OCI-LY7 (cell line): ENCODE results near the gene GTPBP6. TPM values are rescaled to one million over a fixed set of nuclear protein-coding genes. Genes with fewer than 3 reads are reported as not detected.
"Not testable (repeated sequence)": the region's sequence is repeated elsewhere in the genome, so short reads cannot be mapped to it uniquely, and the experiment has no call there.

ENCODE experiments used
- BruUV-seq: library from RNA; stranded (reverse); fragments of 400-500 nt; replicated peaks from 2 replicates; lab custom pipeline; 2021; lab: Mats Ljungman, UMichigan
- CTCF ChIA-PET: fragments of 300-600 bp; sonication (Branson Sonifier 250); formaldehyde crosslinking; loops from one replicate; lab custom pipeline; 2022; ENCODE audit warnings: antibody characterized with exemption; ENCODE audit not compliant: unreplicated experiment; lab: Charles Lee
- POLR2A ChIA-PET: fragments of 300-600 bp; sonication (Branson Sonifier 250); formaldehyde crosslinking; loops from one replicate; lab custom pipeline; 2022; ENCODE audit warnings: antibody characterized with exemption; lab: Charles Lee
- DNase-seq: peaks from one replicate; pipeline ENCODE4 v3.0.0-alpha.2; 2015; ENCODE audit warnings: low spot score
- H2AFZ ChIP-seq: fragments of 200-600 bp; sonication (generic), shearing (Covaris generic); 2 replicates; pipeline ENCODE4 v1.6.1; 2014; ENCODE audit warnings: mild to moderate bottlenecking, antibody characterized with exemption, low read length, moderate library complexity
- H3K27ac ChIP-seq: fragments of 200-600 bp; sonication (generic); 2 replicates; pipeline ENCODE4 v1.5.1; 2014; ENCODE audit warnings: mixed run types, low read depth, mild to moderate bottlenecking, moderate library complexity, low read length, inconsistent platforms; ENCODE audit not compliant: poor library complexity, severe bottlenecking
- H3K36me3 ChIP-seq: fragments of 200-600 bp; sonication (generic); 2 replicates; pipeline ENCODE4 v1.6.1; 2014; ENCODE audit warnings: mild to moderate bottlenecking, antibody characterized with exemption, low read length, moderate library complexity, mixed read lengths; ENCODE audit not compliant: insufficient read depth
- H3K4me1 ChIP-seq: fragments of 200-600 bp; sonication (generic); 2 replicates; pipeline ENCODE4 v1.5.1; 2014; ENCODE audit warnings: mild to moderate bottlenecking, low read length; ENCODE audit not compliant: insufficient read depth, poor library complexity, severe bottlenecking
- H3K4me2 ChIP-seq: fragments of 200-600 bp; sonication (generic); 2 replicates; pipeline ENCODE4 v1.6.1; 2014; ENCODE audit warnings: mild to moderate bottlenecking, low read length
- H3K4me3 ChIP-seq: fragments of 200-600 bp; sonication (generic); 2 replicates; pipeline ENCODE4 v1.5.1; 2014; ENCODE audit warnings: mild to moderate bottlenecking, low read depth, low read length; ENCODE audit not compliant: poor library complexity, severe bottlenecking
- H3K79me2 ChIP-seq: fragments of 200-600 bp; sonication (generic); 2 replicates; pipeline ENCODE4 v1.6.1; 2016; ENCODE audit warnings: low read depth, mild to moderate bottlenecking, low read length, moderate library complexity, mixed read lengths; ENCODE audit not compliant: insufficient read depth
- H3K9me2 ChIP-seq: fragments of 200-600 bp; sonication (generic); 2 replicates; pipeline ENCODE4 v1.6.1; 2016; ENCODE audit warnings: mild to moderate bottlenecking, low read length, mixed read lengths; ENCODE audit not compliant: insufficient read depth
- H3K9me3 ChIP-seq: fragments of 200-600 bp; sonication (generic); 2 replicates; pipeline ENCODE4 v1.6.1; 2014; ENCODE audit warnings: mild to moderate bottlenecking, mixed run types, low read length, mixed read lengths
- H4K20me1 ChIP-seq: fragments of 200-600 bp; sonication (generic); 2 replicates; pipeline ENCODE4 v1.6.1; 2014; ENCODE audit warnings: mild to moderate bottlenecking, antibody characterized with exemption, low read length, moderate library complexity, mixed read lengths; ENCODE audit not compliant: insufficient read depth
- CTCF ChIP-seq: fragments of 200-600 bp; sonication (generic); conservative IDR thresholded peaks from 2 replicates; pipeline ENCODE4 v1.5.1; 2014; ENCODE audit warnings: mild to moderate bottlenecking, antibody characterized with exemption, low read length, moderate library complexity, mixed read lengths
- EZH2phosphoT487 ChIP-seq: fragments of 200-600 bp; sonication (generic); IDR thresholded peaks from 2 replicates; pipeline ENCODE4 v1.6.1; 2018; ENCODE audit warnings: low read depth, borderline replicate concordance, mild to moderate bottlenecking, mixed run types, antibody characterized with exemption, low read length, moderate library complexity, mixed read lengths
- intact Hi-C: fragments of 100-400 bp; cut with micrococcal nuclease; formaldehyde crosslinking; loops from one replicate; pipeline ENCODE4 v1.10.0; 2022; ENCODE audit not compliant: unreplicated experiment
- total RNA-seq, 2 experiments: library from RNA; depleted of rRNA in 1 of 2; stranded (reverse); fragments of >200 nt in 1 of 2; shearing (Covaris generic) in 1 of 2; gene quantifications; 2 replicates each; pipeline ENCODE4 v1.2.3, GENCODE V29; 2014 to 2022

The GTPBP6 gene
- total RNA-seq, 2 experiments from 2014 or later = 36.3 to 53.6 TPM

GRCh38 chrX:331825-332495 is 13.4 kb upstream of the GTPBP6 start:
- no peaks in the 10 kb centered on the region for H3K4me1 ChIP-seq
- H3K4me2 ChIP-seq = no peak overlapping the region
- POLR2A ChIA-PET = no interaction called here
- no peak overlapping the region for H3K27ac ChIP-seq
- no peak overlapping the region for H2AFZ ChIP-seq
- no peaks in the 10 kb centered on the region for H3K9me2 ChIP-seq
- peaks cover 47% of the 10 kb centered on the region for H3K36me3 ChIP-seq
- no peaks in the 10 kb centered on the region for H3K9me3 ChIP-seq
- no peak for TF ChIP-seq CTCF
- TF ChIP-seq EZH2phosphoT487 = no peak
- no peak overlapping the region for H3K4me3 ChIP-seq
- intact Hi-C loops = no loop called here
- H4K20me1 ChIP-seq = no peaks in the 10 kb centered on the region
- no peaks in the 10 kb centered on the region for H3K79me2 ChIP-seq
- CTCF ChIA-PET = no interaction called here
- DNase-seq = no peak
- BruUV-seq = no TSS peak

- Histone ChIP-seq H3K36me3 (peaks cover 40% of the 10 kb centered on the region), H3K9me2 (no peaks in the 10 kb centered on the region), H4K20me1 (no peaks in the 10 kb centered on the region), H3K4me2 (no peak overlapping the region), H3K27ac (no peak overlapping the region), H3K4me1 (no peaks in the 10 kb centered on the region), H3K4me3 (no peak overlapping the region), H2AFZ (no peak overlapping the region), H3K9me3 (no peaks in the 10 kb centered on the region), H3K79me2 (no peaks in the 10 kb centered on the region)
- ChIA-PET POLR2A (no interaction called here), CTCF (no interaction called here)
- intact Hi-C loops = no loop called here
- TF ChIP-seq EZH2phosphoT487 = no peak
- no peak for TF ChIP-seq CTCF
- DNase-seq = no peak
- no TSS peak for BruUV-seq
These were observed 12.7 kb upstream of the GTPBP6 start for GRCh38 chrX:331151-331824.

DNA sequence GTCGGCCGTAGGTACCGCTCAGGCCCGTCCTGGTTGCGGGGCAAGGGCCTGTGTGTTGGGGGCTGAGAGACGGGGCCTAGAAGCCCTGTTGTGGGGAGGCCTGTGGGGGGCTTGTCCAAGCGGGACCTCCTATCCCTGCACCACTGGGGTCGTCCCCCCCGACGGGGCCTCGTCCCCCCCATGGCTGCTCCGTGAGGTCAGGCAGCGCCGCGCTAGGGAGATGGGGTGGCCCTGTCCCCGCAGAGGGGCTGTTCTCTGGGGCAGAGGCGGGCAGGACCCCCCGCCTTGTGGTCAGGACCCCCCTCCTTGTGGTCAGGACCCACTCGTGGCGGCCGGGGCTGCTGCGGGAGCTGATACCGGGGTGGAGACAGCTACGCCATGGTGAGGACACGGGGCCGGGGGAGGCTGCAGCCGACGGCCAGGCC is 12.1 kb upstream of the GTPBP6 start:
- DNase-seq = no peak
- POLR2A ChIA-PET = no interaction called here
- Histone ChIP-seq H2AFZ (no peak overlapping the region), H3K4me3 (no peak overlapping the region), H3K4me2 (no peak overlapping the region), H4K20me1 (no peaks in the 10 kb centered on the region), H3K9me3 (no peaks in the 10 kb centered on the region), H3K36me3 (peaks cover 34% of the 10 kb centered on the region), H3K27ac (no peak overlapping the region), H3K79me2 (no peaks in the 10 kb centered on the region), H3K4me1 (no peaks in the 10 kb centered on the region), H3K9me2 (no peaks in the 10 kb centered on the region)
- no peak for TF ChIP-seq CTCF
- TF ChIP-seq EZH2phosphoT487 = no peak
- no TSS peak for BruUV-seq
- CTCF ChIA-PET = no interaction called here
- intact Hi-C loops = no loop called here

GRCh38 chrX:330141-330725 is 11.6 kb upstream of the GTPBP6 start:
- H3K9me3 ChIP-seq, BruUV-seq, POLR2A ChIA-PET, intact Hi-C loops, H3K27ac ChIP-seq, CTCF ChIA-PET, H4K20me1 ChIP-seq, H3K4me3 ChIP-seq, H3K4me1 ChIP-seq, H3K9me2 ChIP-seq, DNase-seq, H2AFZ ChIP-seq, H3K4me2 ChIP-seq, H3K79me2 ChIP-seq: not testable (repeated sequence)
- peaks cover 29% of the 10 kb centered on the region for H3K36me3 ChIP-seq
